ENCODE results near the gene ISG15. TPM values are rescaled to one million over a fixed set of nuclear protein-coding genes. Genes with fewer than 3 reads are reported as not detected.

The ISG15 gene
- total and polyA plus RNA-seq, 4 donors, result 27.7 to 48.8 (median 31.2) TPM

DNA sequence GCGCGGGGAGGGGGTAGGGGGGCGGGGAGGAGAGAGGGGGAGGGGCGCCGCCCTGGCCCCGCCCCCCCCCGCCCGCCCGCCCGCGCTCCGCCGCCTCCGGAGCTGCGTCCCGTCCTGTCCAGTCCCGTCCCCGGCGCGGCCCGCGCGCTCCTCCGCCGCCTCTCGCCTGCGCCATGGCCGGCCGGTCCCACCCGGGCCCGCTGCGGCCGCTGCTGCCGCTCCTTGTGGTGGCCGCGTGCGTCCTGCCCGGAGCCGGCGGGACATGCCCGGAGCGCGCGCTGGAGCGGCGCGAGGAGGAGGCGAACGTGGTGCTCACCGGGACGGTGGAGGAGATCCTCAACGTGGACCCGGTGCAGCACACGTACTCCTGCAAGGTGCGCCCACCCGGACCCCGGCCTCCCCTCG, 6.7 kb downstream of the ISG15 start, which contains the start of gene AGRN:
Gene AGRN (plus strand): TSS at position 121 of the 405 bp plus-strand sequence. CDS start 53 bp downstream, at position 174.
- peak in 1 of 6 donors; percentile 50 for DNase-seq (ENCODE audit: low read depth in 4 of 6, low spot score in 6 of 6)
- H3K27ac ChIP-seq (ENCODE audit: low read depth, low read length), result peak within 1 kb of the TSS; percentile 75
- H3K4me1 ChIP-seq (ENCODE audit: control insufficient read depth, insufficient read depth, low read length), result peaks cover 57% of the 10 kb centered on the region
- no peaks in the 10 kb centered on the region for H3K9me3 ChIP-seq (ENCODE audit: control insufficient read depth, insufficient read depth, low read length)
- H3K4me3 ChIP-seq (ENCODE audit: low read depth, low read length), result peak within 1 kb of the TSS; percentile 50
- peaks cover 37% of the 10 kb centered on the region for H3K36me3 ChIP-seq (ENCODE audit: control insufficient read depth, insufficient read depth, low read length)
- H3K27me3 ChIP-seq (ENCODE audit: control insufficient read depth, insufficient read depth, low read length), result no peaks in the 10 kb centered on the region
- WGBS (ENCODE audit: insufficient coverage), result 0% methylated on average over 55 of the region's 58 CpGs

DNA sequence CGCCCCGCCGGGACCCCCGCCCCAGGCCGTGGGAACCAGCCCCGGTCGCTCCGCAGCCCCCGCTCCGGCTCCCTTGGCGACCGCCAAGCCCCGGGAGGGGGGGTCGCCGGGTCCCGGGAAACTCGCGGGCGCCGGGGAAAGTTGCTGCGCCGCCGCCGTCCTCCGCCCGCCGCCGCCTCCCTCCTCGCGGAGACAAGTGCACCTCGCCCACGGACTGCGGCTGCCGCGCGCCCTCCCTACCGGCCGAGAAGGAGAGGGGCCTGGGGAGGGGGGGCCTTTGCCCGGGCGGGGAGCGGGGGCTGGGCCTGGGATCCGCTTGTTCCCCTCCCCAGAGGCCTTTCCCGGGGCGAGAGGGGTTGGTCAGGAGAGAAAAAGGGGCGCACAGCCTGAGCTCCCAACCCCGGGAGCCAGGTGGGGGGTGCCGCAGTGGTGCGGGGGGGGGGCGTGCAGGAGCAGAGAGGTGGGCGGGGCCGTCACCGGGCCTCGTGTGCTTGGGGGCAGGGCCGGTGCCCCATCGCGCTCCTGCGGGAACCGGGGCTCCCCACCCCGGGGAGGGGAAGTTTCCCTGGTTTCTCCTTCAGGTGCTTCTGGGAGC, 7.2 kb downstream of the ISG15 start:
- DNase-seq (ENCODE audit: low read depth in 4 of 6, low spot score in 6 of 6), result peak in 1 of 6 donors; percentile 51
- Histone ChIP-seq H3K27ac (ENCODE audit: low read depth, low read length) (peak overlapping the region; percentile 33), H3K36me3 (ENCODE audit: control insufficient read depth, insufficient read depth, low read length) (peaks cover 42% of the 10 kb centered on the region), H3K27me3 (ENCODE audit: control insufficient read depth, insufficient read depth, low read length) (no peaks in the 10 kb centered on the region), H3K9me3 (ENCODE audit: control insufficient read depth, insufficient read depth, low read length) (no peaks in the 10 kb centered on the region), H3K4me3 (ENCODE audit: low read depth, low read length) (peak overlapping the region; percentile 50), H3K4me1 (ENCODE audit: control insufficient read depth, insufficient read depth, low read length) (peaks cover 58% of the 10 kb centered on the region)
- WGBS (ENCODE audit: insufficient coverage), result 0% methylated on average over 30 of the region's 59 CpGs

GRCh38 chr1:1021010-1021919, 8.0 kb downstream of the ISG15 start:
- Histone ChIP-seq H3K36me3 (ENCODE audit: control insufficient read depth, insufficient read depth, low read length) (peaks cover 49% of the 10 kb centered on the region), H3K27ac (ENCODE audit: low read depth, low read length) (peak overlapping the region; percentile 33), H3K9me3 (ENCODE audit: control insufficient read depth, insufficient read depth, low read length) (no peaks in the 10 kb centered on the region), H3K4me1 (ENCODE audit: control insufficient read depth, insufficient read depth, low read length) (peaks cover 65% of the 10 kb centered on the region), H3K4me3 (ENCODE audit: low read depth, low read length) (peak overlapping the region; percentile 50), H3K27me3 (ENCODE audit: control insufficient read depth, insufficient read depth, low read length) (no peaks in the 10 kb centered on the region)
- 10% methylated on average over 23 of the region's 33 CpGs for whole genome bisulfite sequencing (ENCODE audit: insufficient coverage)
- DNase-seq (ENCODE audit: low read depth in 4 of 6, low spot score in 6 of 6), result peak in 2 of 6 donors; percentile 74 to 78

- no peak for DNase-seq (ENCODE audit: low read depth in 4 of 6, low spot score in 6 of 6)
- Histone ChIP-seq H3K9me3 (ENCODE audit: control insufficient read depth, insufficient read depth, low read length) (no peaks in the 10 kb centered on the region), H3K4me1 (ENCODE audit: control insufficient read depth, insufficient read depth, low read length) (peaks cover 71% of the 10 kb centered on the region), H3K4me3 (ENCODE audit: low read depth, low read length) (no peak overlapping the region), H3K27me3 (ENCODE audit: control insufficient read depth, insufficient read depth, low read length) (no peaks in the 10 kb centered on the region), H3K36me3 (ENCODE audit: control insufficient read depth, insufficient read depth, low read length) (peaks cover 56% of the 10 kb centered on the region), H3K27ac (ENCODE audit: low read depth, low read length) (no peak overlapping the region)
- WGBS (ENCODE audit: insufficient coverage), result 100% methylated on average over 9 of the region's 10 CpGs
Observed at GRCh38 chr1:1021920-1022259, 8.6 kb downstream of the ISG15 start.

- 84% methylated on average over 16 of the region's 27 CpGs for WGBS (ENCODE audit: insufficient coverage)
- no peak for DNase-seq (ENCODE audit: low read depth in 4 of 6, low spot score in 6 of 6)
- Histone ChIP-seq H3K27ac (ENCODE audit: low read depth, low read length) (no peak overlapping the region), H3K36me3 (ENCODE audit: control insufficient read depth, insufficient read depth, low read length) (peaks cover 61% of the 10 kb centered on the region), H3K4me1 (ENCODE audit: control insufficient read depth, insufficient read depth, low read length) (peaks cover 77% of the 10 kb centered on the region), H3K4me3 (ENCODE audit: low read depth, low read length) (no peak overlapping the region), H3K9me3 (ENCODE audit: control insufficient read depth, insufficient read depth, low read length) (no peaks in the 10 kb centered on the region), H3K27me3 (ENCODE audit: control insufficient read depth, insufficient read depth, low read length) (no peaks in the 10 kb centered on the region)
Observed at GRCh38 chr1:1022302-1023009, 9.2 kb downstream of the ISG15 start.

DNA sequence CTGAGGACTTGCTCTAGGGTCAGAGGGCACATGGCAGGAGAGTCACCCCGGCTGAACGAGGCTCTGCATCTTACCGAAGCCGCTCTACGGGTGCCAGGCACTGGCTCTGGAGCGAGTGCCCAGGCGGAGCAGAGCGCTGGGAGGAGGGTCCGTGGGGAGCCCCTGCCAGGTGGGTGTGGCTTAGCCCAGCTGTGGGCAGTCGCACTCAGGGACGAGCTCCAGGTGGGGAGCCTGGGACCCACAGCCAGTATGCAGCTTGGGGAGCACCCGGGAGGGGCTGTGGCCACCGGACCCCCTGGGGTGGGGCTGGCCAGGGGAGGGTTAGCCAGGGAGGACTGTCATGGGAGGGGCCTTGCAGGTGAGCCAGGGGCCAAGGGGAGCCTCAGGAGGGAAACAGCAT, 10.4 kb downstream of the ISG15 start:
- peaks cover 71% of the 10 kb centered on the region for H3K36me3 ChIP-seq (ENCODE audit: control insufficient read depth, insufficient read depth, low read length)
- H3K4me3 ChIP-seq (ENCODE audit: low read depth, low read length), result no peak overlapping the region
- H3K27me3 ChIP-seq (ENCODE audit: control insufficient read depth, insufficient read depth, low read length), result no peaks in the 10 kb centered on the region
- WGBS (ENCODE audit: insufficient coverage), result 65% methylated on average over 13 of the region's 13 CpGs
- no peak for DNase-seq (ENCODE audit: low read depth in 4 of 6, low spot score in 6 of 6)
- no peaks in the 10 kb centered on the region for H3K9me3 ChIP-seq (ENCODE audit: control insufficient read depth, insufficient read depth, low read length)
- no peak overlapping the region for H3K27ac ChIP-seq (ENCODE audit: low read depth, low read length)
- H3K4me1 ChIP-seq (ENCODE audit: control insufficient read depth, insufficient read depth, low read length), result peaks cover 82% of the 10 kb centered on the region

DNA sequence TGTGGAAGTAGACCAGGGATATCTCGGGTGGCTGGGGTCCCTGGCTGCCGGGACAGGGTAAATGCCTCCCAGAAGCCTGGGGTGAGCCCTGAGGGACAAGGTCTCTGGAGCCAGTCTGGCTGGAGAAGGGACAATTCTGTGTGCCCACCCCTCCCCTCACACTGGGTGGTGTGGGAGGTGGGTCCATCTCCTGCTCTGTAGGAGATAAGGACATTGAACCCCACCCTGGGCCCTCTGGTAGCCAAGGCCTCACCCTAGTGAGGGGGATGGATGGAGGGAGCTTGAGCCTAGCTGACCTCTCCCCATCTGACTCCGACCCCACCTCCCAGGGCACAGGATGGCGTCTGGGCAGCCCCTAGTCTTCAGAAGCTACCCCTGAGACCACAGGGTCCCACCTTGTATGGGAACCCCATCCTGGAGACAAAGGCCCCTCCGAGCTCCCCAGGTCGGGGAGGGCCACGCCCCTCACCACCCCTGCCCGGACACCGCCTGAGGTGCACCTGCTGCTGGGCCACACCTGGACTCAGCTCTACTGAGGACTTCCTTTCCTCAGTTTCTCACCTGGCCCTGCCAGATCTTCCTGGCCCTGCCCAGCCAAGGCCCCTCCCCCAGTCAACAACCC, 11.0 kb downstream of the ISG15 start:
- peak overlapping the region; percentile 71 for H3K27ac ChIP-seq (ENCODE audit: low read depth, low read length)
- WGBS (ENCODE audit: insufficient coverage), result 80% methylated on average over 9 of the region's 9 CpGs
- DNase-seq (ENCODE audit: low read depth in 4 of 6, low spot score in 6 of 6), result no peak
- peaks cover 76% of the 10 kb centered on the region for H3K4me1 ChIP-seq (ENCODE audit: control insufficient read depth, insufficient read depth, low read length)
- no peak overlapping the region for H3K4me3 ChIP-seq (ENCODE audit: low read depth, low read length)
- no peaks in the 10 kb centered on the region for H3K9me3 ChIP-seq (ENCODE audit: control insufficient read depth, insufficient read depth, low read length)
- peaks cover 74% of the 10 kb centered on the region for H3K36me3 ChIP-seq (ENCODE audit: control insufficient read depth, insufficient read depth, low read length)
- H3K27me3 ChIP-seq (ENCODE audit: control insufficient read depth, insufficient read depth, low read length), result no peaks in the 10 kb centered on the region

DNA sequence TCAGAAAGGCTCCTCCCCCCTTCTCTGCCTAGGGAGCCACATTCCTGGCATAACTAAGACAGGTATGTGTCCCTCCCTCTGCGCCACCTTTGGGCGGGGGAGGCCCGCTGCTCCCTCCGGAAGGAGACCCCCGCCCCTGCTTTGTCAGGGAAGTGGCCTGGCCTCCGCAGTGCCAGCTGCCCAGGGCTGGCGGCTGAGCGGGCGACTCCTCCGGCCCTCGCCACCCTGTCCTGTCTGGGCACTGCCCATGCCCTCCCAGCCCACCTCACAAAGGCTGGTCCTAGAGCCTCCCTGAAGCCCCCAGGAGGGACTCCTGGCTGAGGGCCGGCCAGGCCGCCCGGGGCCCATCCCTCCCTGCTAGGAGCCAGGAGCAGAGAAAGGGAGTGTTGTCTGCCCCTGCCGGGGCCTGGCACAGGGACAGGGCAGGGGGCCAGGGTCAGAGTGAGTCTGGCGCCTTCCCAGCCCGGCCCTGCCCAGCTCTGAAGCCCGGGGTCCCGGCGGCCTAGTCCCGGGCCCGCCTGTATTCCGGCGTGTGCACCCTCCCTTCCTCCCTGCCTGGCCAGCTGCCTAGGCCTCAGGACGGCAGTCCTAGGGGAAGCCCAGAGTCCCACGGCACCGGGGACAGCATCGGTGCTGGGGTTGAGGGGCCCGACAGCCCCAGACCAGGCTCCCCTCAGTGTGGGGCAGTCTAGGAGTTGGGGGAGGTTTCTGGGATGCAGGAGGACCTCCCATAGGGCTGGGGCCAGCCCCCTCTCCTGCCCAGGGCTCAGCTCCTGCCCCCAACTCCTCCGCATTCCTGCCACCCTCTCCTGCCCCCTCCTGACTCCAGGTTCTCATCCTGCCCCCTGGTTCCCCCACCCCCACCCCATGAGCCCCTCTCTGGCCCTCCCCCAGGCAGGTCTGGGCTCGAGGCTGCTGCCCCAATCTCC, 11.7 kb downstream of the ISG15 start:
- Histone ChIP-seq H3K4me3 (ENCODE audit: low read depth, low read length) (no peak overlapping the region), H3K27ac (ENCODE audit: low read depth, low read length) (peak overlapping the region; percentile 71), H3K36me3 (ENCODE audit: control insufficient read depth, insufficient read depth, low read length) (peaks cover 74% of the 10 kb centered on the region), H3K27me3 (ENCODE audit: control insufficient read depth, insufficient read depth, low read length) (no peaks in the 10 kb centered on the region), H3K4me1 (ENCODE audit: control insufficient read depth, insufficient read depth, low read length) (peaks cover 76% of the 10 kb centered on the region), H3K9me3 (ENCODE audit: control insufficient read depth, insufficient read depth, low read length) (no peaks in the 10 kb centered on the region)
- 32% methylated on average over 23 of the region's 31 CpGs for WGBS (ENCODE audit: insufficient coverage)
- peak in 2 of 6 donors; percentile 46 to 77 for DNase-seq (ENCODE audit: low read depth in 4 of 6, low spot score in 6 of 6)
